Measurements from ENCODE around the gene HYOU1. TPM values are rescaled to one million over a fixed set of nuclear protein-coding genes. Genes with fewer than 3 reads are reported as not detected.
"Not testable (repeated sequence)": the region's sequence is repeated elsewhere in the genome, so short reads cannot be mapped to it uniquely, and the experiment has no call there.

Gene HYOU1
- total RNA-seq, 1 donor from 2014 or later = 122 TPM

DNA sequence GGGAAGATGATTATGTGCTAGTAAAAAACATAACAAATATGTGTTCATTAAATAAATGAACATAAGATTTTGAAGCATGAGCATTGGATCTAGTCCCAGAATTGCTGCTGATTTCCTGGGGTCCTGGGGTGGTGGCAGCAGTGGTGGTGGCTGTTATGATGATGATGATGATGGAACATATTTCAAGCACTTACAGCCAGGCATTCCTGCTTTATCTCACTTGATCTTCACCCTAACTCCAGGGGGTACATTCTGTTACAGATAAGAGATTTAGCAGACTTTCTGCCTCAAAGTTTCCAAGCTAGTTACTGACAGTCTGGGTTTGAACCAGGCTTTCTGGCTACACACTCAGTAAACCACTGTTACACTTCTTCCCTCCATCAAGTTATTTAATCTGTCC is 33.3 kb downstream of the HYOU1 start:
- intact Hi-C loops (cut with micrococcal nuclease) = no loop called here

DNA sequence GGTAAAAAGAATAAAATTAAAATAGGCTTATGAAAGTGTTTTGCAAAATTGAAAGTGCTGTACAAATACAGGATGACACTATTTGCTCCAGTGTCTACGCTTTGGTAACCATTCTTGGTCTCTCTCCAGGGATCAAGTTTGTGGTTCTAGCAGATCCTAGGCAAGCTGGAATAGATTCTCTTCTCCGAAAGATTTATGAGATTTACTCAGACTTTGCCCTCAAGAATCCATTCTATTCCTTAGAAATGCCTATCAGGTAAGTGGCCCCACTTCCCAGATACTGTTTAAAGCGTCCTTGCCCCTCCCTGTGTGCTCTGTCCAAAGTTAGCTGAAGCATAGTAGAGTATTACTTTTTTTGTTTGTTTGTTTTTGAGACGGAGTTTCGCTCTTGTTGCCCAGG is 35.4 kb downstream of the HYOU1 start:
- no peak for DNase-seq
- Mint-ChIP-seq H3K4me1 (peaks cover 38% of the 10 kb centered on the region), H3K36me3 (ENCODE audit: low read depth) (peaks cover 74% of the 10 kb centered on the region), H3K27me3 (no peaks in the 10 kb centered on the region), H3K9me3 (no peaks in the 10 kb centered on the region), H3K27ac (no peak overlapping the region), H3K4me3 (no peak overlapping the region)
- intact Hi-C loops (cut with micrococcal nuclease) = no loop called here
- no peak for ATAC-seq (ENCODE audit: low read depth)
- TF ChIP-seq, protein P1, sequence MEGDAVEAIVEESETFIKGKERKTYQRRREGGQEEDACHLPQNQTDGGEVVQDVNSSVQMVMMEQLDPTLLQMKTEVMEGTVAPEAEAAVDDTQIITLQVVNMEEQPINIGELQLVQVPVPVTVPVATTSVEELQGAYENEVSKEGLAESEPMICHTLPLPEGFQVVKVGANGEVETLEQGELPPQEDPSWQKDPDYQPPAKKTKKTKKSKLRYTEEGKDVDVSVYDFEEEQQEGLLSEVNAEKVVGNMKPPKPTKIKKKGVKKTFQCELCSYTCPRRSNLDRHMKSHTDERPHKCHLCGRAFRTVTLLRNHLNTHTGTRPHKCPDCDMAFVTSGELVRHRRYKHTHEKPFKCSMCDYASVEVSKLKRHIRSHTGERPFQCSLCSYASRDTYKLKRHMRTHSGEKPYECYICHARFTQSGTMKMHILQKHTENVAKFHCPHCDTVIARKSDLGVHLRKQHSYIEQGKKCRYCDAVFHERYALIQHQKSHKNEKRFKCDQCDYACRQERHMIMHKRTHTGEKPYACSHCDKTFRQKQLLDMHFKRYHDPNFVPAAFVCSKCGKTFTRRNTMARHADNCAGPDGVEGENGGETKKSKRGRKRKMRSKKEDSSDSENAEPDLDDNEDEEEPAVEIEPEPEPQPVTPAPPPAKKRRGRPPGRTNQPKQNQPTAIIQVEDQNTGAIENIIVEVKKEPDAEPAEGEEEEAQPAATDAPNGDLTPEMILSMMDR (IDR thresholded peaks at IDR 0.05) = no peak
- POLR2A ChIA-PET = interaction anchor here (1.3 kb wide), 1 partner anchor 63 kb away, joined by 12 read pairs; the partner anchor contains the start of gene HMBS
- CTCF ChIA-PET = interaction anchor here (0.7 kb wide), 1 partner anchor 12 kb away, joined by 3 read pairs; no protein-coding TSS in a partner anchor

More for the DNA sequence above, 33.3 kb downstream of the HYOU1 start:
- ATAC-seq (ENCODE audit: low read depth) = no peak
- Mint-ChIP-seq H3K27me3 (no peaks in the 10 kb centered on the region), H3K9me3 (no peaks in the 10 kb centered on the region), H3K4me3 (no peak overlapping the region), H3K4me1 (peaks cover 18% of the 10 kb centered on the region), H3K27ac (peak overlapping the region; percentile 1), H3K36me3 (ENCODE audit: low read depth) (peaks cover 62% of the 10 kb centered on the region)
- TF ChIP-seq, protein P1 (IDR thresholded peaks at IDR 0.05) = no peak
- POLR2A ChIA-PET = interaction anchor here (0.6 kb wide), 1 partner anchor 22 kb away, joined by 3 read pairs; no protein-coding TSS in a partner anchor
- no peak for DNase-seq
- CTCF ChIA-PET = interaction anchor here (1.2 kb wide), 1 partner anchor 9 kb away, joined by 3 read pairs; no protein-coding TSS in a partner anchor

DNA sequence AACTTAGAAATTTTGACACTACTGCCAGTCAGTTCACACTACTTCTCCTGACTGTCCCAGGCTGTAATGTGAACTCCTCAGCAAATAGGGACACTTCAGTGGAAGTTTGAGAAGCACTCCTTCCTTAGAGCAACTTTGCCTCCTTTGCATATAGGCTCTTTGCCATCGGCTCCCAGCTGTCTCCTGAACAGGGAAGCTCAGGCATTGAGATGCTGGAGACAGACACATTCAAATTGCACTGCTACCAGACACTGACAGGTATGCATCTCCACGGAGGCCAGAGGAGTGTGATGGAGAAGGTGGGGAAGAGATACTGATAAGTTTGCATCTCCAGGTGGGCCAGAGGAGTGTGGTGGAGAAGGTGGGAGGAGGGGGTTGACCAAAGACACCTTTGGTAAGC is 37.0 kb downstream of the HYOU1 start:
- no peaks in the 10 kb centered on the region for H3K9me3 Mint-ChIP-seq

DNA sequence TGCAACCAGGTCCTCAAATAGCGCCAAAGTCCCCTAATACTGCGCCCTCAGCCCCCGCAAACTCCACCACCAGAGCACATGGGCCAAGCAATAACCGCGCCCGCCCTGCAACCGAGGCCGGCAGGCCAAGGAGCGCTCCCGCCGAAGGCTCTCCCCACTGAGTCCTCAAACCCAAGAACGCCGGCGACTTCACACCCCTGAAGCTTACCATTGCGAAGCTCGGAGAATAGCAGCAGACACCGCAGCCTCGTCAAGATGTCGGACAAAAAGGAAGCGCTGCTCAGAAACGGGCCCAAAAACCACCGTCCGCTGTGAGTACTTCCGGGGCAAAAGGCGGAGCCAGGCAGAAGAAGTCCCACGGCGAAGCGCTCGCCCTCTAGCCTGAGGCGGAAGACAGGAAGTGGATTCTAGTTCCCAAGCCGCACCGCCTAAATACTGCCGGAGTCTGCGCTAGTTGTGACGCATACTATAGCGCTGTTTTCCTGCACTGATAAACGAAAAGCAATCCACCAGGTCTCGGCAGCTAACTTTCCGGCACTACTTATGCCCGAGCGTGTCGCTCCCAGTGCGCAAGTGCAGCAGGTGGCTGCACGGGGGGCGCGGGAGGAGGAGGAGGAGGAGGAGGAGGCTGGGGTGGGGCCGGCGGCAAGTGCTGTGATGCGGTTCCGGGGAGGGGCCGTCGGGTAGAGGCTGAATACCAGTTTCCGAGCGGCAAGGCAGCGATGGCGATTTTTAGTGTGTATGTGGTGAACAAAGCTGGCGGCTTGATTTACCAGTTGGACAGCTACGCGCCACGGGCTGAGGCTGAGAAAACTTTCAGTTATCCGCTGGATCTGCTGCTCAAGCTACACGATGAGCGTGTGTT is 38.7 kb downstream of the HYOU1 start, which contains the start of the genes RPS25 and TRAPPC4:
Gene RPS25, minus strand, starts transcription at position 270 of the 865 bp plus-strand sequence. Its CDS starts 59 bp downstream, at position 211.
Gene TRAPPC4, plus strand, starts transcription at position 693 of the 865 bp plus-strand sequence. Its CDS starts 30 bp downstream, at position 723.
- intact Hi-C loops (cut with micrococcal nuclease) = loop anchor here (1.0 to 5.0 kb wide), 10 partner anchors 12 to 226 kb away; partner anchors contain the start of genes CENATAC, DDX6, HYOU1 and SLC37A4
- ChIA-PET POLR2A (interaction anchor here (0.6 to 3.4 kb wide), 27 partner anchors 10 to 582 kb away, joined by 3 to 33 read pairs (median 5); partner anchors contain the start of genes C2CD2L, CBL, CENATAC and CXCR5), CTCF (interaction anchor here (0.6 to 1.4 kb wide), 3 partner anchors 13 to 110 kb away, joined by 3 to 4 read pairs (median 3); no protein-coding TSS in a partner anchor)
- H3K36me3 Mint-ChIP-seq (ENCODE audit: low read depth) = peaks cover 79% of the 10 kb centered on the region
- H3K27ac Mint-ChIP-seq = peak within 1 kb of the TSS; percentile 100
- ATAC-seq (ENCODE audit: low read depth) (peak; percentile 87), DNase-seq (peak; percentile 90)
- TF ChIP-seq, protein P1 (IDR thresholded peaks at IDR 0.05) = no peak
- peaks cover 54% of the 10 kb centered on the region for H3K4me1 Mint-ChIP-seq
- peak within 1 kb of the TSS; percentile 99 for H3K4me3 Mint-ChIP-seq
- H3K9me3 Mint-ChIP-seq = no peaks in the 10 kb centered on the region
- no peaks in the 10 kb centered on the region for H3K27me3 Mint-ChIP-seq

More for the DNA sequence above, 37.0 kb downstream of the HYOU1 start:
- H3K27me3 Mint-ChIP-seq = no peaks in the 10 kb centered on the region
- no peak for ATAC-seq (ENCODE audit: low read depth)
- no peak for DNase-seq
- TF ChIP-seq, protein P1 (IDR thresholded peaks at IDR 0.05) = no peak
- ChIA-PET POLR2A (interaction anchor here (0.6 to 3.4 kb wide), 7 partner anchors 10 to 87 kb away, joined by 3 to 33 read pairs (median 18); partner anchors contain the start of genes C2CD2L, CENATAC, DPAGT1 and HYOU1), CTCF (interaction anchor here (1.4 kb wide), 1 partner anchor 12 kb away, joined by 3 read pairs; no protein-coding TSS in a partner anchor)
- peak overlapping the region; percentile 99 for H3K4me3 Mint-ChIP-seq
- H3K27ac Mint-ChIP-seq = no peak overlapping the region
- peaks cover 53% of the 10 kb centered on the region for H3K4me1 Mint-ChIP-seq
- intact Hi-C loops (cut with micrococcal nuclease) = loop anchor here (5.0 kb wide), 2 partner anchors 177 to 228 kb away; partner anchors contain the start of gene DDX6
- H3K36me3 Mint-ChIP-seq (ENCODE audit: low read depth) = peaks cover 81% of the 10 kb centered on the region

DNA sequence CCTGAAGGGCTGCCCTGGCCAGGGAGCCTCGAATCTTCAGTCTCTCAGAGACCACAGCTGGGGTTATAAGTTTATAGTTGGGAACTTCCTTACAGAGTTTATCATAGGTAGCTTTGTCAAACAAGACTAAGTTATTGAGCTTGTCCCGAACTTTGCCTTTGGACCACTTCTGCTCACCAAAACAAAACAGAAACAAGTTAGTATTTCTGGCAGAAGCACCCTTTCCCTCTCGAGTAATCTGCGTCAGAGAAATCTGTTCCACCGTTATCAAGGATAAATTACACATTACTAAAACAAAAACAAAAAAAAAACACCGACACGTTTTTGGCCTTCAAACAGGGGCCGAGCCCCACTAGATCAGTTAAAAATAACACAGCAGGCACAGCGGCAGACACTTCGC is 39.6 kb downstream of the HYOU1 start:
- CTCF ChIA-PET = interaction anchor here (0.7 kb wide), 1 partner anchor 793 kb away, joined by 3 read pairs; no protein-coding TSS in a partner anchor
- intact Hi-C loops (cut with micrococcal nuclease) = loop anchor here (5.0 kb wide), 2 partner anchors 180 to 225 kb away; partner anchors contain the start of gene DDX6
- H3K27ac Mint-ChIP-seq = peak overlapping the region; percentile 100
- POLR2A ChIA-PET = interaction anchor here (0.7 to 3.4 kb wide), 4 partner anchors 13 to 77 kb away, joined by 3 to 33 read pairs (median 22); partner anchors contain the start of genes CENATAC, SLC37A4 and VPS11
- not testable (repeated sequence) for H3K27me3 Mint-ChIP-seq; H3K9me3 Mint-ChIP-seq; DNase-seq; ATAC-seq (ENCODE audit: low read depth)
- H3K4me1 Mint-ChIP-seq = peaks cover 54% of the 10 kb centered on the region
- H3K4me3 Mint-ChIP-seq = peak overlapping the region; percentile 99
- peaks cover 80% of the 10 kb centered on the region for H3K36me3 Mint-ChIP-seq (ENCODE audit: low read depth)
